Measurements from ENCODE around the gene MYLK3. TPM values are rescaled to one million over a fixed set of nuclear protein-coding genes. Genes with fewer than 3 reads are reported as not detected.

Gene MYLK3
- total and polyA plus RNA-seq, 2 of the 4 experiments (the other 2 are of a cell fraction): under 0.01 to 0.03 TPM

GRCh38 chr16:46745617-46746016 is 2.5 kb downstream of the MYLK3 start:
- Histone ChIP-seq H4K8ac (ENCODE audit: low read depth in 2 of 2, low read length in 2 of 2) (no peak overlapping the region), H2AK9ac (replicated peaks; ENCODE audit: low read depth, low read length, poor library complexity) (no peak overlapping the region), H3K9me1 (ENCODE audit: insufficient read depth, low read length) (peaks cover 2% of the 10 kb centered on the region; the same call in 1 of the 2 replicates), H3K9me3 (ENCODE audit: control insufficient read depth, insufficient read depth, low read length) (no peaks in the 10 kb centered on the region), H2BK5ac (ENCODE audit: low read depth, low read length, poor library complexity, severe bottlenecking) (no peak overlapping the region), H4K20me1 (ENCODE audit: insufficient read depth, low read length) (no peaks in the 10 kb centered on the region), H3K14ac (replicated peaks; ENCODE audit: low read depth, low read length) (no peak overlapping the region), H3K4me3 (ENCODE audit: insufficient read depth, low read depth, low read length) (no peak overlapping the region), H3K18ac (ENCODE audit: low read depth, low read length) (no peak overlapping the region), H3K4me1 (ENCODE audit: control insufficient read depth, insufficient read depth, low read length) (peaks cover 18% of the 10 kb centered on the region), H2BK20ac (ENCODE audit: low read depth, low read length) (no peak overlapping the region), H2BK120ac (ENCODE audit: low read depth, low read length) (no peak overlapping the region), H2AK5ac (ENCODE audit: low read depth, low read length) (no peak overlapping the region), H3K27me3 (ENCODE audit: control insufficient read depth, insufficient read depth, low read length) (no peaks in the 10 kb centered on the region), H3K4me2 (ENCODE audit: low read depth, low read length) (no peak overlapping the region), H2AFZ (replicated peaks; ENCODE audit: low read length, poor library complexity) (no peak overlapping the region), H3K4ac (ENCODE audit: low read depth, low read length) (no peak overlapping the region), H3K79me1 (ENCODE audit: low read depth in 1 of 2, low read length in 2 of 2) (no peaks in the 10 kb centered on the region), H4K5ac (ENCODE audit: low read depth, low read length) (no peak overlapping the region), H3K36me3 (ENCODE audit: control insufficient read depth, insufficient read depth, low read length) (no peaks in the 10 kb centered on the region), H2BK15ac (ENCODE audit: low read depth, low read length) (no peak overlapping the region), H3K27ac (ENCODE audit: insufficient read depth, low read length) (no peak overlapping the region), H3K9ac (ENCODE audit: low read depth, low read length) (no peak overlapping the region), H3K56ac (ENCODE audit: extremely low read depth, insufficient read depth, low read length) (no peak overlapping the region), H3K23ac (ENCODE audit: low read depth, low read length) (no peak overlapping the region), H4K91ac (ENCODE audit: insufficient read depth, low read depth, low read length) (no peak overlapping the region)
- TF ChIP-seq FOS (IDR thresholded peaks at IDR 0.05; ENCODE audit: low read depth, low read length) (no peak), MAFK (IDR thresholded peaks at IDR 0.05; ENCODE audit: low read depth, low read length) (no peak), SMC3 (IDR thresholded peaks at IDR 0.05; ENCODE audit: low read depth, low read length) (no peak), BHLHE40 (IDR thresholded peaks at IDR 0.05; ENCODE audit: low read depth, low read length) (no peak), MXI1 (IDR thresholded peaks at IDR 0.05; ENCODE audit: borderline replicate concordance, low read depth, low read length) (no peak), RAD21 (IDR thresholded peaks at IDR 0.05; ENCODE audit: low read length) (no peak)
- POLR2A ChIA-PET (ENCODE audit: unreplicated experiment): no interaction called here
- intact Hi-C loops (cut with micrococcal nuclease) (no loop called here), in situ Hi-C loops (cut with MboI; ENCODE audit: low sequenced_read_pairs) (no loop called here), dilution Hi-C loops (cut with HindIII; ENCODE audit: low sequenced_read_pairs, unreplicated experiment) (no loop called here)
- ATAC-seq (ENCODE audit: low read depth) (no peak), DNase-seq (no peak)
- BruUV-seq (replicated peaks): no TSS peak
- no CpG with 5 or more reads among the region's 7 CpGs for WGBS, 2 experiments (ENCODE audit: extremely low coverage in 2 of 2, insufficient read length in 1 of 2)
- CTCF ChIA-PET: no interaction called here
